HG03354 (cell line): Measurements from ENCODE around the gene PRMT5.

ENCODE experiments used
- ATAC-seq: cut with Tn5 transposase; IDR thresholded peaks from one replicate; pipeline ENCODE4 v1.9.1; 2021; ENCODE audit warnings: mild to moderate bottlenecking; ENCODE audit not compliant: unreplicated experiment, poor library complexity, severe bottlenecking

Gene PRMT5

DNA sequence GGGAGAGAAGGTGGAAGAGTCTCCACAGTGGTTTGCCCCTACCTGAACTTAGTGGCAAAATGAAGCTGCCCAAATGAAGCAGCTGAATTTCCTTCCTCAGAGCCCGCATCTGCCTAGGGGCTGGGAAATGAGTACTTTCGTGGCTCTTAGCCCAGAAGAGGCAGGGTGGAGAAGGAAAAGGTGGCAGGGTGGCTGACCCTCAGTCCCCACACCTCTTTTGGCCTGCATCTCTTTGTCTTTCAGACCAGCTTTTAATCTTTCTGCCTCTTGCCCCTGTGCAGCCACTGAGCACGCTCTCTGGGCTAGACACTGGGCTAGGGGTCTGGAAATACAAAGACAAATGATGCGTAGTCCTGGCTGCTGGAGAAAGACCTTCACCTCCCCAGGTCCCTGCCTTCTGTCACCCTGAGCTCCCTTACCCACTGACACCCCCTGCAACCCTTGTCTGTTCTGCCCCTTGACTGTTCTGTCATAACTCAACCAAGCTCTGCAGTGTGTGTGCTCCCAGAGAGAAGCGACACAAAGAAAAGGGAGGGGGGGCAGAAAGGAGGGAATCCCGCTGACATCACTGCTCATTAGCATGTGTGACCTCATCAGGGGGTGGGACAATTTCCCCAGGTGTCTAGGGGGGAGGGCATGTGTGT, 46.5 kb downstream of the PRMT5 start:
- no peak for ATAC-seq

GRCh38 chr14:22882064-22882463, 47.1 kb downstream of the PRMT5 start:
- ATAC-seq, result no peak

DNA sequence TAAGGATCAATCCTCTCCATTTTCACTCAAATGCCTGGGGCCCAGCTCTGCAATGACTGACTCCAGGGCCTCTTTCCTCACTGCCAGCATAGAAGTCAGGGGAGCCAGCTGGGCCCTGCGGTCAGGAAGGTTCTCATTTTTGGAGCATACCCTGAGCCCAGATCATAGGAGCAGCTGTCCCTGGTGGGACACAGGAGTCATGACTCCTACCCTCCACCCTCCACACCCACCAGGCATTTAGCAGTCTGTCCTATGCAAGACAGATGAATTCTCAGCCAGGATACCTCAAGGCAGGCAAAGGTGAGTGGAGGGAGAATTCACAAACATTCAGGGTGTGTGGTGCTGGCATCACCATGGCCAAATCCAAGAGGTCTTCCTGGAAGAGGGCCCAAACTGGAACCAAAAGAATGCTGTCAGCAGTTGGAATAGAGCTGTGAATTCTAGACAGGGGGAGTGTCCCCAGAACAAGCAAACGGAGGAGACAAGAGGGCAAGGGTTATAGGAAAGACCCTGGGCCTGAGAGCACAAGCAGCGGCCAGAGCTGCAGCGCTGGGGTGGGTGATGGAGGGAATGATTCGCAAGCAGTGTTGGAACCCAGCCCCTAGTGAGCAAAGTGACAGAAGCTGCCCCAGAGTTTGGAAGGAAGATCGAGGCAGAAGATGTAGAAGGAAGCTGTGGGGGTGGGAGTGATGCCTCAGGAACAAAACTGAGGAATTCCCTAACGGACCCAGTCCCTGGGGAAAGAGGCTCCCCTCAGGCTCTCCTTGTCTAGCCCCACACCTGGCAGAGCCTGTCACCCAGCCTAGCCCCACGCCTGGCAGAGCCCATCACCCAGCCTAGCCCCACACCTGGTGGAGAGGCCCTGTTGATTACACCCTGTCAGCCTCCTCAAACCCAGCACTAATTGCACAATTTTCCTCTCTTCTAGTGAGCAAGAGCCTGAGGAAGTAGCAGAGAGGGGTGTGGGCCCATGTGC, 50.6 kb downstream of the PRMT5 start:
- no peak for ATAC-seq

GRCh38 chr14:22877000-22877501, 52.1 kb downstream of the PRMT5 start:
- ATAC-seq, result no peak

GRCh38 chr14:22875748-22876319, 53.3 kb downstream of the PRMT5 start:
- ATAC-seq, result no peak

DNA sequence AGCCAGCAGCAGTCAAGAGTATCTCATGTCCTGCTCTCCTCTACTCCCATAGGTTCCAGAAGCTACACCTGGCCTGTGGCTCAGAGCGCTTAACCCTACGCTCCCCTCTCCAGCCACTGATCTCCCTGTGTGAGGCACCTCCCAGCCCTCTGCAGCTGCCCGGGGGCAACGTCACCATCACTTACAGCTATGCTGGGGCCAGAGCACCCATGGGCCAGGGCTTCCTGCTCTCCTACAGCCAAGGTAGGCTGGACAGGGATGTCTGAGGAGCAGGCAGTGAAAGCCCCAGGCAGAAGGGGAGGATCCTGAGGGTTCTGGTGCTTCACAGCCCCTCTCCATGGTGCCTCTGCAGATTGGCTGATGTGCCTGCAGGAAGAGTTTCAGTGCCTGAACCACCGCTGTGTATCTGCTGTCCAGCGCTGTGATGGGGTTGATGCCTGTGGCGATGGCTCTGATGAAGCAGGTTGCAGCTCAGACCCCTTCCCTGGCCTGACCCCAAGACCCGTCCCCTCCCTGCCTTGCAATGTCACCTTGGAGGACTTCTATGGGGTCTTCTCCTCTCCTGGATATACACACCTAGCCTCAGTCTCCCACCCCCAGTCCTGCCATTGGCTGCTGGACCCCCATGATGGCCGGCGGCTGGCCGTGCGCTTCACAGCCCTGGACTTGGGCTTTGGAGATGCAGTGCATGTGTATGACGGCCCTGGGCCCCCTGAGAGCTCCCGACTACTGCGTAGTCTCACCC, 54.0 kb downstream of the PRMT5 start:
- no peak for ATAC-seq

DNA sequence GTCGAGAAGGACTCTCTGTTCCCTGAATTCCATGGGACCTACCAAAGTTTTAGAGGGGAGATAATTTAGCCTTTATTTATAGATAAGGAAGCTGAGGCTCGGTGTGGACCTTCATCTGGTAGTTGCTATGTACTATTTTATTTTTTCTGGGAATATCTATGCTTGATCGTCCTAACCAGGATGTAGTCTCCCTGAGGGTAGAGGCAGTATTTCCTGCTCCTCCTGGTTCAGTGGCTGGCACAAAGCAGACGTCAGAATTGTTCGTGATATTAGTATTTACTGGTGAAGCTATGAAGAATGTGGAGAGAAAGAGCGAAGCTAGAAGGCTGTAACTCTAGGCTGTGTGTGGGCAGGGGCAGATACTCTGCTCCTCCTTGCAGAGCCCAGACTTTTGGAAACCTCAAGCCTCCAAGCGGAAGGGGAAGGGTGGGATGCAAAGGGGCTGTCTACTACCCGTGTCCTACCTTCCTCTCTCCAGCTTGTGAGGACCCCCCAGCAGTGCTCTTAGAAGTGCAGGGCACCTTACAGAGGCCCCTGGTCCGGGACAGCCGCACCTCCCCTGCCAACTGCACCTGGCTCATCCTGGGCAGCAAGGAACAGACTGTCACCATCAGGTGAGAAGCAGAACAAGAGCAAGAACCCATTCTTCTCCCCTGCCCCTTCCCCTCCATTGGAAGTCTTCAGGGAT, 56.2 kb downstream of the PRMT5 start:
- no peak for ATAC-seq

- peak; percentile 29 for ATAC-seq
These were observed 56.9 kb downstream of the PRMT5 start for GRCh38 chr14:22872033-22872832.

DNA sequence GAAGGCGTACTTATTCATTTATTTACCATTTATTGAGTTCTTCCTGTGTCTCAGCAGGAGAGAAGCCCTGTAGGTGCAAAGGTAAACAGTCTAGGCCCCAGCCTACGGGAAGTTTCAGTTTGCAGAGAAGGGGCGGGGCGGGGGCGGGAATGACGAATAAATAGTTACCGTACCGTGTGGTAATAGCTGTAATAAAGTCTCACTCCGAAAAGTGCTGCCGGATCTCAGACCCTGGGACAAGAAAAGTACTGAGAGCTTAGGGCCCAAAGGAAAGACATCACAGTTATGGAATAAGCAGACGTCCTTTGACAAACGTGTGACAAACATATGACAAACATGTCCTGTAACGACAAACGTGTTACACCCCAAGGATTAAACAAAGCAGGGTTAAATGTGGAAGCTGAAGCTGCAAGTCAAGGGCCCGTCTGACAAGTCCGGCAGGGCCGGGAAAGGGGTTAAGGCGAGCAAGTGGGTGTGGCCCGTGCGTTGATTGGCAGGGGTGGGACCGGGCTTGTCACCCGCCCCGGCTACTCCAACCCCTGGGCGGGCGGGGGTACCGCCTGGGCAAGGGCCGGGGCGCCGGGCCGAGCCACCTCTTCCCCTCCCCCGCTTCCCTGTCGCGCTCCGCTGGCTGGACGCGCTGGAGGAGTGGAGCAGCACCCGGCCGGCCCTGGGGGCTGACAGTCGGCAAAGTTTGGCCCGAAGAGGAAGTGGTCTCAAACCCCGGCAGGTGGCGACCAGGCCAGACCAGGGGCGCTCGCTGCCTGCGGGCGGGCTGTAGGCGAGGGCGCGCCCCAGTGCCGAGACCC, 57.7 kb downstream of the PRMT5 start, which contains the start of gene LRP10:
TSS of gene LRP10 (plus strand) at position 517 of the 809 bp plus-strand sequence. CDS start 564 bp downstream, outside the sequence.
- ATAC-seq, result peak; percentile 79

DNA sequence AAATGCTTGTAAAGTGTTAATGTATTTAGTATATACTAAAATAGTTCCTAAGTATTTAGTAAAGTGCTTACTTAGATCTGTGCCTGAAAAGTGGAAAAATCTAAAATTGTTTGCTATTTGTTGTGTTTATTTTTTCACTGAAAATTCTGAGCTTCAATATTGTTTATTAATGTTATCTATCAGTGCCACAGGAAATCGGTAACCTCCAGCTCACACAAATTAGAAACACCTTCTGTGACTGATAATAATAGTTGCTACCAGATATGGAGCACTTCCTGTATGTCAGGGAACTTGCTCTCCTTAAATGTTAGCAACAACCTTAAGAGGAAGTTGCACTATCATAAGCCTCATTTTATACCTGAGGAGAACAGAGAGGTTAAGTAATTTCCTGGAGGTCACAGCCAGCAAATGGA, 58.4 kb downstream of the PRMT5 start:
- ATAC-seq, result peak; percentile 42
